GF-D8 (cell line): ENCODE data around the gene ZC3H12A.

Experiments used
- DNase-seq: peaks from one replicate; lab custom pipeline; 2025; lab: John Stamatoyannopoulos, UW

ZC3H12A gene

DNA sequence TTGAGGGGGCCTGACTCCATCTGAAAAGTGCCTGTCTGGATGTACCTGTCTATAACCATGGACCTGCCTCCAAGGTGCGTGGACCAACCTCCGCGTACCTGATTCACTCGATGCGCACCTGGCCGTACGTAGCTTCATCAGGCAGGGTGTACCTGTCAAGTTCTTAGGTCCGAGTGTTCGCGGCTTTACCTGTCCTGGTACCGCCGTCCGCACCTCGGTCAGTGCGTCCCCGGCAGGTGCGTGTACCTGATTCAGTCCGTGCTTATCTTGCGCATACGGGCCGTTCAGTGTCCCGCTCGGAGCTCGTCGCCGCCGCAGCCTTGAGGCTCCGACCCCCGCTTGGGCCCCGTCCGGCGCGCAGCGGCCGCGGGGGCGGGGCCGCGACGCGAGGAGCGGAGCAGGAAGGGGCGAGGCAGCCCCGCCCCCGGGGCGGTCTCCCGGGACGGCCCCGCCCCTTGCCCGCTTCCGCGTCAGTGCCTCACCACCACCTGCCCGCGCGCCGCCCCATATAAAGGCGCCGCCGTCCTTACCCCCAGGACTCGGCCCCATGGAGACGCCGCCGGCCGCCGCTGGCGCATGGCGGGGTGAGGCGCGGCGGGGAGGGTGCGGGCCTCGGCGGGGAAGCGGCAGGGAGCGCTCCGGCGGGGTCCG, at the start of gene ZC3H12A:
TSS of gene ZC3H12A (plus strand) at position 535 of the 651 bp plus-strand sequence. CDS start 917 bp downstream, outside the sequence.
- peak; percentile 71 for DNase-seq

DNA sequence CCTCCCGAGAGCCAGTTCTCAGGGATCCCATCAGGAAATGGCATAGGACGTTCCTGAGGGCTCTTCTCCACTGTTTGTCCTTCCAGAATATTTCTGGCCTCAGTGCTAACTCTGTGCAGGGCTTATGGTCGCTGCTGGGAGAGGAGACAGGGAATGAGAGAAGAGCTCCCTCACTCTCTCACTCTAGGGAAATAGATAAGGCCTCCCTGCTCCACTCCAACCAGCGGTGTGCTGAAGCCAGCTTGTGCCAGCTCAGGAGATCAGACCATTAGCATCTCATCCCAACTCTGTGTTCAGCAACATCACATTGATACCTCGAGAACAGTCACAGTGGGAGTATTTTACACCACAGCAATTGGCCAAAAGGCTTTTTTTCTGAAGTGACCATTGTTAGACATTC, 49.2 kb upstream of the ZC3H12A start:
- DNase-seq = no peak

- no peak for DNase-seq
Measured at GRCh38 chr1:37429029-37429428, 45.4 kb upstream of the ZC3H12A start.

DNA sequence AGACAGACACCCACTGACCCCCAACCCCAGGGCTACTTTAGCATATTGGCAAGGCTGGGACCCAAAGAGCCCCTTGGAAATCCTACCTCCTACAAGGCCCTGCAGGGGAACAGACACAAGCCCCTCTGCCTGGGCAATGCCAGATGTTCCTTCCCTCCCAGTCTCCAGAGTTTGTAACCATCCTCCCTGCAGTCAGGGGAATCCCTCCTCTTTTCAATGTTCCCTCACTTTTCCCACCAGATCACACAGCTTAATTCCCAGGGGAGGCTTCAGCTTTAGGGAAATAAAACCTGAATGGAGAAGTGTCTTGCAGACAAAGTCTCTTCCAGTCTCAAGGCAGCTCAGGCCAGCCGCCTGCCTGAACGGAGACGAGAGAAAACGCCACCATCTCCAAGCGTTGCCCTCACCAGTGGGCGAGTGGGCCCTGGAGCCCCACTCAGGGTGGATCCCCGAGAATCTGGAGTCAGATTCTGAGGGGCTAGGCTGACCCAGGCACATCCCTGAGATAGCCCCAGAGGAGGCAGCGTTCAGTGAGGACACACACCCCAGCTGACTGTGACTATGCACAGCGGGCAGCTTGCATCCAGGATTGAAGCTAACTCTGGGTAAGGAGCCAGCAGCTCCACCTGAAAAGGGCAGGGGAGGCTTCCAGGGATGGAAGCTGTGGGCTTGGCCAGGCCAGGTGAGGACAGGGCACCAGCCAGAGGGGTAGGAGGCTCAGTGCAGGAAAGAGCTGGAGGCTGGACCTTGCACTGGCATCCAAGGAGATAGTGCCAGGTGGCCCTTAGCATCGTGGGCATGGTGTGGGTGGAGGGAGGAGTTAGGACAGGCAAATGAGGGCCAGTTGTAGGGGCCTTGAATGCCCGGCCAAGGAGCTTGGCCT, 44.0 kb upstream of the ZC3H12A start:
- DNase-seq = no peak

GRCh38 chr1:37432716-37433115, 41.7 kb upstream of the ZC3H12A start:
- DNase-seq = no peak

- DNase-seq = no peak
Measured at GRCh38 chr1:37433171-37433570, 41.2 kb upstream of the ZC3H12A start.

DNA sequence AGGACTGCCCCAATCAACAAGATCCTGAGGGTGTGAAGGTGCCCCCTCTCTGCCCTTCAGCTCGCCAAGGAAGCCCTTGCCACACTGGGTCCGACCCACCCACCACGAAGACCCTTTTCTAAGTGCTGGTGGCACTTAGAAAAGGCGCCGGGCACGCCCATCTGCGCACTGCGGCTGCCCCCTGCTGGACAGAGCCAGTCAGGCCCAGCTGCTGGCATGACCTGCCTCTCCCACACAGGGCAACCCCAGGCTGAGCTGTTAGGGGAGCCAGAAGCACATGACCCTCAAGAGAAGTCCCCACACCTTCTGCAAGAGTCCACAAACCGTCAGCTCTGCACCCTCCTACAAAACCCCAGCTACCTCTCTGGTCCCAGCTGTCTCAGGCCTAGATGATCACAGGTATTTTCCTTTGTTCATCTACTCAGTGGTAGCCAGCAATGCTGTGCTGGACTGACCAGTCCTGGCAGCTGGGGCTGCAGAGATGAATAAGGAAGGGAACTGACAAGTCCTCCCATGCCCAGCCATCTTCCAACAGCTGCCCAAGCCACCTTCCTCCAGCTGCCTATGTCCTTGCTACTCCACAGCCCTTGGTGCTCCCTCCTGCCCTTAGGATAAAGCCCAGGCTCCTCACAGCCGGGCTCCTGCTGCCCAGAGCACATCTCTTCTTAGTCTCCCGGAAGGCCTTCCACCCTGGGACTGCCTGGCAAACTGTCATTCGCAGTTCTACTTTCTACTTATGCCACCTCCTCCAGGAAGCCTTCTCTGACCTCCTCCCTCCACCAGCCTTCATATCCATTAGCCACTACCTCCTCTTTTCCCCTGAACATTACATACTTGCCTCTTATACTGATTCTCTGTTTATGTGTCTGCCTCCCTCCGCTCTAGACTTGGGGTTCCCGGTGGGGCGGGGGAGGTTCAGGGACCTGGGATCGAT, 39.8 kb upstream of the ZC3H12A start:
- no peak for DNase-seq

- DNase-seq = no peak
Measured at GRCh38 chr1:37437087-37437486, 37.3 kb upstream of the ZC3H12A start.

- no peak for DNase-seq
Measured at GRCh38 chr1:37438037-37438868, 36.1 kb upstream of the ZC3H12A start.

DNA sequence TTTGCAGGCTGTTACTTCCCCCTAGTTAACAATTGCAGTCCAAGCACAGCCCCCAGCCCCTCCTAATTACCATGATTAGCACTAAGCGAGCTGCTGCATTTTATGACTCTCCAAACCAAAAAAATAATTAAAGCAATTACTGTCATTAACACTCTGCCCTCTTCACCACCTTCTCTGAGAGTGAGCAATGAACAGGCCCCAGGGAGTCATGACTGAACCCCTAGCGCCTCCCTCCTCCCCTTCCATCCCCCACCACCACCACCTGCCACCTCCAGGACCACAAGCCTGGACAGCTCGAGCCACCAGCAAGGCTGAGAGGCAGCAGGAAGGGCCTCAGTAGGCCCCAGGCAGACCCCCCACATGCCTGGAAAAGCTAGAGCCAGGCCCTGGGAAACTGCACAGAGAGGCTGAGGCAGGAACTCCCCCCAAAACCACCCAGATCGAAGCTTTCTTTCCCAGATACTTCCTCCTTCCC, 35.5 kb upstream of the ZC3H12A start:
- no peak for DNase-seq

GRCh38 chr1:37439349-37439995, 34.9 kb upstream of the ZC3H12A start:
- no peak for DNase-seq

- no peak for DNase-seq
Measured at GRCh38 chr1:37441490-37441889, 32.9 kb upstream of the ZC3H12A start.

DNA sequence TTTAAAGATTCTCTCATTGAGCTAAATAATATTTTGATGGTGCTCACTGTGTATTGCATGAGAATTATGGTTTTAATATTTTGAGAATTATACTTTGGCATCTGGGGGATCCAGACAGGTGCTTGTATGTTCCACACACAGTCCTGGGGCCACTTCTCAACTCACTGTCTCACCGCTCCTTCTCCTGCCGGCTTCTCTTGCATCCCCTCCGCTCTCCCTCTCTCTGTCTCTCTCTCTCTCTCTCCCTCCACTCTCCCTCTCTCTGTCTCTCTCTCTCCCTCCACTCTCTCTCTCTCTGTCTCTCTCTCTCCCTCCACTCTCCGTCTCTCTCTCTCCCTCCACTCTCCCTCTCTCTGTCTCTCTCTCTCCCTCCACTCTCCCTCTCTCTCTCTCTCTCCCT, 32.2 kb upstream of the ZC3H12A start:
- no peak for DNase-seq

DNA sequence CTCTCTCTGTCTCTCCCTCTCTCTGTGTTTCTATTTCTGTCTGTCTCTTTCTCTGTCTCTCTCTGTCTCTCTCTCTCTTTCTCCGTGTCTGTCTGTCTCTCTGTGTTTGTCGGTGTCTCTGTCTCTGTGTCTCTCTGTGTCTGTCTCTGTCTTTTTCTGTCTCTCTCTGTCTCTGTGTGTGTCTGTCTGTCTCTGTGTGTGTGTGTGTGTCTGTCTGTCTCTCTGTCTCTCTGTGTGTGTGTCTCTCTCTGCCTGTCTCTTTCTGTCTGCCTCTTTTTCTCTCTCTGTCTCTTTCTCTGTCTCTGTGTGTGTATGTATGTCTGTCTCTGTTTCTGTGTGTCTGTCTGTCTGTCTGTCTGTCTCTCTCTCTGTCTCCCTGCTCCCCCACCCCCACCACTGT, 31.7 kb upstream of the ZC3H12A start:
- DNase-seq = no peak

DNA sequence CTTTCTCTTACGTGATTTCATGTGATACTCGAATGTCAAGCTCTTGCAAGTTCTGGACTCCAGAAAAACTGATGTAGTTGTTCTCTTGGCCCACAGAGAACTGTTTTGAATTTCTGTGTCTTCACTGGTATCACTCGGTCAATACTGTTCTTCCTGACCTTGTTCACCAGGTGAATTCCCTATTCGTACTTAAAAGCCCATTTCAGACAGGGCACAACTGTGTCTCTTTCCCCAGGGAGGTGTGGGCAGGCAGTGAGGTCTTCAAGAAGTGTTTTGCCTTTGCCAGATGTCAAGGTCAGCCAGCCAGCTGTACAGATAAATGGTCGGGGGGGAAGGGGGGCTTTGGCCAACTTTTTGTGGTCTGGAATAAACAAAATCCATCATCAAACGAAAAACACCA, 27.5 kb upstream of the ZC3H12A start:
- DNase-seq = no peak

DNA sequence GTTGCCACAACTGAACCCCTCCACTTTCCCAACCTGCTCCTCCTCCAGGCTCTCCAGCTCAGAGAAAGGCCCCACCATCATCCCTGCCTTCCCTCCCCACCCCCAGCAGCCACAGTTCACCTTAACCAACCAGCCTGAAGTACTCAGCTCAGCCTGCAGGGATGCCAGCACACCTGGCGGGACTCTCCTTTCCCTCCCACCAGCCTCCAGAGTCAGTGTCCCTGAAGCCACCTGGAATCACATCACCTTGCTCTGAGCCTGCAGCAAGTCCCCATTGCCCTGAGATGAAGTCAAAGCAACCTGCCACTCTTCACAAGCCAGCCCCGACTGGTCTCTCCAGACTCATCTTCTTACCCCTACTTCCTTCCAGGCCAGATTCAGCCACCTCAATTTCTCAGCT, 26.2 kb upstream of the ZC3H12A start:
- DNase-seq = no peak

DNA sequence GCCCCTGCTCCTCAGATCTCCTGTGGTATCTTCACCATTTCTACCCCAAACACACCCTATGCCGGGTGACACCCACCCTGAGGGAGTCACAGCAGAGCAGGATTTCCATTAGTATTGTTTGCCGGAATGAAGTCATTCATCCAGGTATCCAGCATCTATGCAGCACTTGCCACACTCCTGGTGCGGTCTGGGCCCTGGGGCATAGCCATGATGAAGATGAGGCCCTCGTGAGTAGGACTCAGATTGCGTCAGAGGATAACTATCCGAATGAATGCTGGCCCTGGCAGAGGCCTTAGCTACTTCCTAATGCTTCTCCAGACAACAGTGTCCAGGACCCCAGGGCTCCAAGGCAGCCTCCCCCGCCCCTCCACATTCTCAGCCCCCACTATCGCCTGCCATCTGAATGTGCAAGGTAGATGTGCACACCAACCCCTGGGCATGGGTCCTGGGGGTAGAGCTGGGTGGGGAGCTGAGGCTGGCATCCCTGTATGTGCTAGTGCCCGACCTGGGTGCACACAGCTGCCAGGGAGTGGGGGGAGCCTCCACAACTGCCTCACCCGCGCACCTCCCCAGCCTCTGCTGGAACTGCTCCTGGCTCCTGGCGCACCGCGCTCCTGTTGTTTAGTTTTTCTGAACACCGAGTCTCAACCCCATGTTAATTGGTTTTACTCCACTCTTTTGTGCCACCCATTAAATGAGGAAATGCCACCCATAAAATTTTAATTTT, 25.5 kb upstream of the ZC3H12A start:
- DNase-seq = no peak

DNA sequence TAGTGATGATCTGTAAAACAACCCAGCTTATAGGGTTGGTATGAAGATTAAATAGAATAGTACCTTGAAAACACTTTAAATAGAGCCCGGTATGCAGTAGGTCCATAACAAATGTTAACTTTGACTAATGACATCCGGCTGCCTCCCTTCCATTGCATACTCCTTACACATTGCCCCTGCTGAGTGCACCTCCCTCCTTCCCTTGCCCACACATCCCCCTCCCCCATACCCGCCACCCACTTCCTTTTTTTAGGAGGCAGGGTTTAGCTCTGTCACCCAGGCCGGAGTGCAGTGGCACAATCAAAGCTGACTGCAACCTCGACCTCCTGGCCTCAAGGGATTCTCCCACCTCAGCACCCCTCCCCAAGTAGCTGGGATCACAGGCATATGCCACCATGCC, 24.4 kb upstream of the ZC3H12A start:
- DNase-seq = peak; percentile 32

DNA sequence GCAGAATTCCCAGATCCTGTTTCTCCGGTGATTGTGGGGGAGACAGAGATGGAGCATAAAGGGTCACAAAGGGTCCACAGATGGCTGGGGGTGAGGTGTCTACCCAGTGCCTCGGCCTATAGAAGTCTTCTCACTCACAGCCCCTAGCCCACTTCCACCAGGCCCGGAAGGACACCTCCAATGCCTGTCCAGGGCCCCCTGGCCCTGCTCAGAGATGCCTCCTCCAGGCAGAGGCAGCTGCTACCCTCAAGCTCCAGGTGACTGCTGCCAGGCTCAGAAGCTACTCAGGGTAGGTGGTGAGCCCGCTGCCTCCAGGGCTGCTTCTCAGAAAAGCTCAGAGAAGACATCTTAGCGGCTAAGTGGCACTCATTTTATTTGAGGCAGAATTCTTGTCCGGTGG, 22.0 kb upstream of the ZC3H12A start:
- DNase-seq = no peak

GRCh38 chr1:37453647-37454046, 20.7 kb upstream of the ZC3H12A start:
- DNase-seq = no peak
